ENCODE measurements around the gene DPEP2. TPM values are rescaled to one million over a fixed set of nuclear protein-coding genes. Genes with fewer than 3 reads are reported as not detected.
"Not testable (repeated sequence)": the region's sequence is repeated elsewhere in the genome, so short reads cannot be mapped to it uniquely, and the experiment has no call there.

Gene DPEP2
- total RNA-seq, 1 experiment from 2014 or later = not detected

- no peak for DNase-seq (ENCODE audit: low read depth)
These were observed 6.6 kb upstream of the DPEP2 start for GRCh38 chr16:68005786-68006286.

- no peak for DNase-seq (ENCODE audit: low read depth)
These were observed 5.9 kb upstream of the DPEP2 start for GRCh38 chr16:68005211-68005610.

GRCh38 chr16:68003031-68003430 is 3.7 kb upstream of the DPEP2 start:
- no peak for DNase-seq (ENCODE audit: low read depth)

- DNase-seq (ENCODE audit: low read depth) = no peak
These were observed 1.2 kb upstream of the DPEP2 start for GRCh38 chr16:68000450-68000849.

GRCh38 chr16:67999985-68000384 is 701 bp upstream of the DPEP2 start:
- DNase-seq (ENCODE audit: low read depth) = no peak

GRCh38 chr16:67998231-67998778 is 979 bp downstream of the DPEP2 start:
- not testable (repeated sequence) for DNase-seq (ENCODE audit: low read depth)

- DNase-seq (ENCODE audit: low read depth) = no peak
These were observed 2.6 kb downstream of the DPEP2 start for GRCh38 chr16:67996666-67997065.

GRCh38 chr16:67995423-67995822 is 3.9 kb downstream of the DPEP2 start:
- no peak for DNase-seq (ENCODE audit: low read depth)

GRCh38 chr16:67994040-67994408 is 5.3 kb downstream of the DPEP2 start:
- not testable (repeated sequence) for DNase-seq (ENCODE audit: low read depth)

GRCh38 chr16:67993207-67994039 is 5.9 kb downstream of the DPEP2 start:
- peak; percentile 77 for DNase-seq (ENCODE audit: low read depth)

- DNase-seq (ENCODE audit: low read depth) = no peak
These were observed 6.5 kb downstream of the DPEP2 start for GRCh38 chr16:67992661-67993206.

- no peak for DNase-seq (ENCODE audit: low read depth)
These were observed 9.3 kb downstream of the DPEP2 start for GRCh38 chr16:67990018-67990386.

GRCh38 chr16:67989322-67990017 is 9.8 kb downstream of the DPEP2 start:
- no peak for DNase-seq (ENCODE audit: low read depth)

- DNase-seq (ENCODE audit: low read depth) = no peak
These were observed 10.6 kb downstream of the DPEP2 start for GRCh38 chr16:67988675-67989074.

GRCh38 chr16:67987460-67988160 is 11.7 kb downstream of the DPEP2 start:
- peak; percentile 70 for DNase-seq (ENCODE audit: low read depth)

GRCh38 chr16:67986949-67987348 is 12.3 kb downstream of the DPEP2 start:
- no peak for DNase-seq (ENCODE audit: low read depth)

- no peak for DNase-seq (ENCODE audit: low read depth)
These were observed 17.1 kb downstream of the DPEP2 start for GRCh38 chr16:67982011-67982696.

- DNase-seq (ENCODE audit: low read depth) = no peak
These were observed 19.2 kb downstream of the DPEP2 start, which contains the start of gene DPEP3 for GRCh38 chr16:67979955-67980678. Gene DPEP3 (minus strand): TSS chr16:67980499. CDS start chr16:67980380, 119 bp downstream.

- DNase-seq (ENCODE audit: low read depth) = no peak
These were observed 21.6 kb downstream of the DPEP2 start for GRCh38 chr16:67977469-67978227.

GRCh38 chr16:67977005-67977404 is 22.3 kb downstream of the DPEP2 start:
- DNase-seq (ENCODE audit: low read depth) = no peak

Measured in RPMI7951 (cell line).